Heart left ventricle (tissue), 16 donors: ENCODE results near the gene GIMAP4. TPM values are rescaled to one million over a fixed set of nuclear protein-coding genes. Genes with fewer than 3 reads are reported as not detected.

Experiments used
- ATAC-seq, 4 donors: fragments of 200-7000 bp; cut with Tn5 transposase; one replicate each; pipeline ENCODE4 v1.9.1; 2020 to 2022; ENCODE audit warnings: moderate library complexity in 4 of 4, mild to moderate bottlenecking in 3 of 4, moderate number of reproducible peaks in 1 of 4
- DNase-seq, 5 donors: peaks; one replicate each; pipeline ENCODE4 v3.0.0-alpha.2; 2020
- H3K27ac ChIP-seq, 12 donors: fragments of 200-600 bp; sonication (generic) in 4 of 12; one replicate each; pipeline versions ENCODE4 v1.5.0 to v1.8.0; 2016 to 2022; ENCODE audit warnings: mild to moderate bottlenecking in 2 of 12
- H3K27me3 ChIP-seq, 9 donors: fragments of 200-600 bp; sonication (generic) in 2 of 9; one replicate each; pipeline versions ENCODE4 v1.5.1 to v1.8.0; 2016 to 2022; ENCODE audit warnings: mild to moderate bottlenecking in 3 of 9
- H3K36me3 ChIP-seq, 9 donors: fragments of 200-600 bp; sonication (generic) in 2 of 9; one replicate each; pipeline versions ENCODE4 v1.5.0 to v1.8.0; 2018 to 2022; ENCODE audit warnings: mild to moderate bottlenecking in 2 of 9
- H3K4me1 ChIP-seq, 12 donors: fragments of 200-600 bp; sonication (generic) in 4 of 12; one replicate each; pipeline versions ENCODE4 v1.5.0 to v1.8.0; 2016 to 2022; ENCODE audit warnings: mild to moderate bottlenecking in 3 of 12
- H3K4me3 ChIP-seq, 12 donors: fragments of 200-600 bp; sonication (generic) in 4 of 12; one replicate each; pipeline versions ENCODE4 v1.5.0 to v1.8.0; 2017 to 2022; ENCODE audit warnings: mild to moderate bottlenecking in 9 of 12, moderate library complexity in 4 of 12
- H3K9me3 ChIP-seq, 12 donors: fragments of 200-600 bp; sonication (generic) in 4 of 12; one replicate each; pipeline versions ENCODE4 v1.5.0 to v1.8.0; 2016 to 2022; ENCODE audit warnings: mild to moderate bottlenecking in 1 of 12
- CTCF ChIP-seq, 12 donors: fragments of 200-600 bp; sonication (generic) in 4 of 12; IDR thresholded peaks; one replicate each; pipeline versions ENCODE4 v1.5.0 to v1.8.0; 2018 to 2022; ENCODE audit warnings: antibody characterized with exemption in 12 of 12, mild to moderate bottlenecking in 5 of 12
- POLR2A ChIP-seq, 2 donors: fragments of 450-650 bp; IDR thresholded peaks; one replicate each; pipeline ENCODE4 v1.6.1; 2017; ENCODE audit warnings: antibody characterized with exemption in 2 of 2, mild to moderate bottlenecking in 2 of 2, moderate library complexity in 2 of 2
- WGBS, 4 donors: extraction: QIAGEN DNeasy Blood & Tissue Kit in 2 of 4; methylation state at CpG; one replicate each; pipeline versions ENCODE4 v1.1.5 to v1.1.7; 2013 to 2018; 5-methylcytosine and 5-hydroxymethylcytosine counted together
- intact Hi-C, 10 donors: fragments of 100-400 bp; cut with DNase I; formaldehyde crosslinking; loops; one replicate each; pipeline versions ENCODE4 v1.11.1 to v1.14.2; 2022
- polyA plus RNA-seq, 2 donors: library from polyadenylated mRNA; stranded (reverse); fragments of 200-250 nt; gene quantifications; one replicate each; pipeline ENCODE4 v1.2.3, GENCODE V29; 2013
- total RNA-seq, 9 donors: library from RNA; depleted of rRNA in 2 of 9; stranded (reverse); fragments of >200 nt in 2 of 9; fragmentation: NEBNext Ultra II Directional in 3 of 9; extraction: Animal tissue kit (Norgen Biotek cat#: 25700) in 3 of 9; gene quantifications; one replicate each; pipeline versions ENCODE4 v1.1.0 to v1.2.4, GENCODE V29; 2016 to 2023
- donor health status: ischemic (EF 13 %, LVEDD 7.1; RV severe dilation, severe dysfunction).
- donor health status: healthy with polysubstance abuse.
- donor health status: DM: no; HTN: yes; CAD: no.
- donor health status: DM: no; HTN: no; CAD: no.
- donor health status: ischemic (EF 25% LVEDD 6.9; RV normal size, moderate dysfunction).
- donor health status: ischemic (EF 25% LVEDD 5.7; RV mildly dilated, moderate dysfunction).
- donor health status: healthy.
- donor health status: DM: yes; HTN: yes; CAD: no.
- donor health status: ischemic (EF 35%, LVEDD 5.7; RV mildly dilated, moderate dysfunction).
- donor health status: nonischemic (EF 11% LVEDD 7.7; RV severe dilation, severe dysfunction).
- donor health status: DM: yes; HTN: yes; CAD: no.
- donor health status: PGD.
- donor health status: ischemic (EF 29% LVEDD 5.4; RV normal size, mild dysfunction).
- donor health status: nonischemic (EF 23%, LVEDD 6.1; RV moderate dilation, normal function).

Gene GIMAP4
- total and polyA plus RNA-seq, 11 donors = 25.1 to 80.2 (median 35.2) TPM

DNA sequence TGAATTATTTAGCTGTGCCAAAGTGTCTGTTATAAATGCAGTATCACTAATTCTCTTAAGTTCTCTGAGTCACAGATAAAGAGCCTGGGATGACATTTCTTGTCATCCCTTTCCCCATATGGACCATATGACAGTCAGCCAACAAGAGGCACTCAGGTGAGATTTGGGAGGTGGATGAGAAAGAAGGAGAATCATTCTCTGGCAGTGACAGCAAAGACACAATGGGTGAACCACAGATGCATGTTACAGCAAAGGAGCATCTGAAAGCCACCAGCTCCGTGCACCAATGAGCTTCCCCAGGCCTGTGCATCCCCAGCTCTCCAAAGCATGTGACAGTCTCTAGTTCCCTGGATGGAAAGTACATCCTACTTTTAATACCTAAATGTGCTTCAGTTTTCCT, 54.2 kb downstream of the GIMAP4 start:
- Histone ChIP-seq H3K27me3 (no peaks in the 10 kb centered on the region), H3K27ac (peak overlapping the region in 5 of 12 donors; percentile 31 to 39 (median 35)), H3K4me3 (no peak overlapping the region), H3K9me3 (no peaks in the 10 kb centered on the region), H3K36me3 (peaks cover 0 to 8% (median 0%) of the 10 kb centered on the region in 9 donors), H3K4me1 (peaks cover 0 to 7% (median 0%) of the 10 kb centered on the region in 12 donors)
- intact Hi-C loops = loop anchor here in 1 of 10 donors (10.0 kb wide), 1 partner anchor 147 kb away; no protein-coding TSS in a partner anchor
- ATAC-seq (no peak), DNase-seq (no peak)
- TF ChIP-seq POLR2A (IDR thresholded peaks at IDR 0.05) = no peak
- TF ChIP-seq CTCF (IDR thresholded peaks at IDR 0.05) = no peak
- WGBS, 4 donors = 79 to 94% (median 92%) methylated on average over 1 of the region's 1 CpG

Other genes with a start within 250 kb of the GIMAP4 start
- gene LRRC61, start 244.0 kb upstream of the GIMAP4 start, total RNA-seq = 1 to 10 TPM; 2.1 to 9.4 (median 4.6) TPM
- gene LRRC61, start 244.0 kb upstream of the GIMAP4 start, polyA plus RNA-seq = 1 to 10 TPM; 1.8 to 8.3 TPM
- 1 to 10 TPM; 1.6 to 5.9 (median 3.7) TPM for gene ACTR3C, start 243.8 kb upstream of the GIMAP4 start, total RNA-seq
- 1 to 10 TPM; 2.2 to 4.5 TPM for gene ACTR3C, start 243.8 kb upstream of the GIMAP4 start, polyA plus RNA-seq
- gene RARRES2, start 225.8 kb upstream of the GIMAP4 start, total RNA-seq = 100 to 1,000 TPM in 2 of 9 donors, 10 to 100 TPM in 3, 1 to 10 TPM in 4; 3.9 to 108 (median 12.6) TPM
- 10 to 100 TPM in 1 of 2 donors, 1 to 10 TPM in 1; 9.2 to 16.0 TPM for gene RARRES2, start 225.8 kb upstream of the GIMAP4 start, polyA plus RNA-seq
- 100 to 1,000 TPM in 5 of 9 donors, 10 to 100 TPM in 4; 90.4 to 141 (median 100) TPM for gene REPIN1, start 198.6 kb upstream of the GIMAP4 start, total RNA-seq
- gene REPIN1, start 198.6 kb upstream of the GIMAP4 start, polyA plus RNA-seq = 10 to 100 TPM; 49.8 to 79.6 TPM
- 1 to 10 TPM; 2.1 to 5.0 (median 3.3) TPM for gene ZNF775, start 188.1 kb upstream of the GIMAP4 start, total RNA-seq
- 1 to 10 TPM; 1.8 to 4.4 TPM for gene ZNF775, start 188.1 kb upstream of the GIMAP4 start, polyA plus RNA-seq
- 10 to 100 TPM; 11.3 to 36.0 (median 14.9) TPM for gene GIMAP8, start 116.8 kb upstream of the GIMAP4 start, total RNA-seq
- gene GIMAP8, start 116.8 kb upstream of the GIMAP4 start, polyA plus RNA-seq = 10 to 100 TPM; 11.7 to 20.3 TPM
- gene GIMAP7, start 52.5 kb upstream of the GIMAP4 start, total RNA-seq = 10 to 100 TPM; 14.4 to 46.8 (median 18.9) TPM
- gene GIMAP7, start 52.5 kb upstream of the GIMAP4 start, polyA plus RNA-seq = 10 to 100 TPM; 34.6 to 48.0 TPM
- gene GIMAP6, start 65.0 kb downstream of the GIMAP4 start, total RNA-seq = 10 to 100 TPM; 20.3 to 52.7 (median 24.4) TPM
- 10 to 100 TPM; 13.8 to 29.6 TPM for gene GIMAP6, start 65.0 kb downstream of the GIMAP4 start, polyA plus RNA-seq
- 10 to 100 TPM in 2 of 9 donors, 1 to 10 TPM in 7; 2.1 to 23.5 (median 4.9) TPM for gene GIMAP2, start 118.3 kb downstream of the GIMAP4 start, total RNA-seq
- 1 to 10 TPM; 2.3 to 6.6 TPM for gene GIMAP2, start 118.3 kb downstream of the GIMAP4 start, polyA plus RNA-seq
- 1 to 10 TPM; 3.4 to 9.2 (median 5.8) TPM for gene GIMAP1, start 149.2 kb downstream of the GIMAP4 start, total RNA-seq
- 1 to 10 TPM; 7.7 to 9.7 TPM for gene GIMAP1, start 149.2 kb downstream of the GIMAP4 start, polyA plus RNA-seq
- 10 to 100 TPM in 8 of 9 donors, 1 to 10 TPM in 1; 6.4 to 40.4 (median 12.2) TPM for gene GIMAP5, start 170.0 kb downstream of the GIMAP4 start, total RNA-seq
- gene GIMAP5, start 170.0 kb downstream of the GIMAP4 start, polyA plus RNA-seq = 10 to 100 TPM; 22.1 to 22.2 TPM
- gene TMEM176B, start 233.0 kb downstream of the GIMAP4 start, total RNA-seq = 100 to 1,000 TPM in 3 of 9 donors, 10 to 100 TPM in 6; 25.1 to 137 (median 84.4) TPM
- 10 to 100 TPM; 18.9 to 21.2 TPM for gene TMEM176B, start 233.0 kb downstream of the GIMAP4 start, polyA plus RNA-seq
- gene TMEM176A, start 233.4 kb downstream of the GIMAP4 start, total RNA-seq = 10 to 100 TPM; 11.7 to 77.1 (median 37.9) TPM
- 10 to 100 TPM; 10.2 to 17.9 TPM for gene TMEM176A, start 233.4 kb downstream of the GIMAP4 start, polyA plus RNA-seq